Loucy (cell line): ENCODE results near the gene ZNF148.

Experiments used
- H2AFZ ChIP-seq: fragments of 200-600 bp; sonication (generic); 2 replicates; pipeline ENCODE4 v1.6.0; 2016; ENCODE audit warnings: antibody characterized with exemption, mild to moderate bottlenecking, low read length, moderate library complexity
- H3F3A ChIP-seq: fragments of 200-600 bp; 2 replicates; pipeline ENCODE4 v1.6.0; 2016; ENCODE audit warnings: antibody characterized with exemption, low read depth, mild to moderate bottlenecking
- H3K27me3 ChIP-seq: fragments of 200-600 bp; sonication (generic); 2 replicates; pipeline ENCODE4 v1.6.1; 2014; ENCODE audit warnings: low read length, mild to moderate bottlenecking; ENCODE audit not compliant: insufficient read depth, poor library complexity, severe bottlenecking
- H3K36me3 ChIP-seq: fragments of 200-600 bp; sonication (generic); 2 replicates; pipeline ENCODE4 v1.6.1; 2016; ENCODE audit warnings: low read length; ENCODE audit not compliant: insufficient read depth
- H3K4me1 ChIP-seq: fragments of 200-600 bp; sonication (generic); 2 replicates; pipeline ENCODE4 v1.5.1; 2014; ENCODE audit warnings: low read length, mild to moderate bottlenecking; ENCODE audit not compliant: insufficient read depth, poor library complexity, severe bottlenecking
- H3K4me2 ChIP-seq: fragments of 200-600 bp; sonication (generic); 2 replicates; pipeline ENCODE4 v1.6.0; 2014; ENCODE audit warnings: antibody characterized with exemption, low read length, low read depth, mild to moderate bottlenecking; ENCODE audit not compliant: poor library complexity, severe bottlenecking
- H3K4me3 ChIP-seq: fragments of 200-600 bp; sonication (generic); 2 replicates; pipeline ENCODE4 v1.5.1; 2014; ENCODE audit warnings: low read length, mild to moderate bottlenecking, mixed read lengths; ENCODE audit not compliant: poor library complexity, severe bottlenecking
- H3K79me2 ChIP-seq: fragments of 200-600 bp; sonication (generic); 2 replicates; pipeline ENCODE4 v1.6.1; 2014; ENCODE audit warnings: low read length; ENCODE audit not compliant: insufficient read depth
- H3K9ac ChIP-seq: fragments of 200-600 bp; sonication (generic); 2 replicates; pipeline ENCODE4 v1.6.0; 2014; ENCODE audit warnings: mild to moderate bottlenecking, low read depth, low read length, moderate library complexity; ENCODE audit not compliant: poor library complexity, severe bottlenecking
- H3K9me2 ChIP-seq: fragments of 200-600 bp; sonication (generic); replicated peaks from 2 replicates; pipeline ENCODE4 v1.6.1; 2016; ENCODE audit warnings: low read depth, low read length, mixed read lengths
- H3K9me3 ChIP-seq: fragments of 200-600 bp; sonication (generic); 2 replicates; pipeline ENCODE4 v1.6.1; 2014; ENCODE audit warnings: mild to moderate bottlenecking, antibody characterized with exemption, low read length, low read depth; ENCODE audit not compliant: insufficient read depth
- H4K20me1 ChIP-seq: fragments of 200-600 bp; sonication (generic); 2 replicates; pipeline ENCODE4 v1.6.0; 2014; ENCODE audit warnings: antibody characterized with exemption, low read length, mild to moderate bottlenecking; ENCODE audit not compliant: insufficient read depth, poor library complexity, severe bottlenecking
- CTCF ChIP-seq: fragments of 200-600 bp; sonication (generic); conservative IDR thresholded peaks from 2 replicates; pipeline ENCODE4 v1.5.1; 2014; ENCODE audit warnings: mild to moderate bottlenecking, antibody characterized with exemption, low read length
- EZH2phosphoT487 ChIP-seq: fragments of 200-600 bp; IDR thresholded peaks from 2 replicates; pipeline ENCODE4 v1.6.1; 2018; ENCODE audit warnings: antibody characterized with exemption, mild to moderate bottlenecking, moderate library complexity, borderline replicate concordance

Gene ZNF148

GRCh38 chr3:125206934-125207333 is 168.2 kb downstream of the ZNF148 start:
- no peaks in the 10 kb centered on the region for H3F3A ChIP-seq
- no peak for TF ChIP-seq CTCF
- TF ChIP-seq EZH2phosphoT487, result no peak
- no peaks in the 10 kb centered on the region for H3K36me3 ChIP-seq
- H3K27me3 ChIP-seq, result no peaks in the 10 kb centered on the region
- no peaks in the 10 kb centered on the region for H3K4me1 ChIP-seq
- H2AFZ ChIP-seq, result no peak overlapping the region
- H3K79me2 ChIP-seq, result no peaks in the 10 kb centered on the region
- H3K9me2 ChIP-seq, result no peaks in the 10 kb centered on the region
- H3K4me3 ChIP-seq, result no peak overlapping the region
- H3K9me3 ChIP-seq, result no peaks in the 10 kb centered on the region; the same call in 1 of the 2 replicates
- no peaks in the 10 kb centered on the region for H4K20me1 ChIP-seq
- no peak overlapping the region for H3K4me2 ChIP-seq
- no peak overlapping the region for H3K9ac ChIP-seq

- H2AFZ ChIP-seq, result no peak overlapping the region
- H3F3A ChIP-seq, result no peaks in the 10 kb centered on the region
- TF ChIP-seq CTCF (no peak), EZH2phosphoT487 (no peak)
- no peak overlapping the region for H3K4me3 ChIP-seq
- H3K36me3 ChIP-seq, result no peaks in the 10 kb centered on the region
- no peaks in the 10 kb centered on the region for H3K4me1 ChIP-seq
- no peak overlapping the region for H3K4me2 ChIP-seq
- no peaks in the 10 kb centered on the region; the same call in 1 of the 2 replicates for H3K9me3 ChIP-seq
- no peaks in the 10 kb centered on the region for H3K79me2 ChIP-seq
- no peaks in the 10 kb centered on the region for H3K27me3 ChIP-seq
- H3K9ac ChIP-seq, result no peak overlapping the region
- no peaks in the 10 kb centered on the region for H3K9me2 ChIP-seq
- no peaks in the 10 kb centered on the region for H4K20me1 ChIP-seq
These were observed 171.4 kb downstream of the ZNF148 start for GRCh38 chr3:125203731-125204130.

- TF ChIP-seq EZH2phosphoT487 (no peak), CTCF (peak; percentile 47)
- H3F3A ChIP-seq, result no peaks in the 10 kb centered on the region
- H3K79me2 ChIP-seq, result no peaks in the 10 kb centered on the region
These were observed 172.9 kb downstream of the ZNF148 start for GRCh38 chr3:125202197-125202596.

More at GRCh38 chr3:125202197-125202596, 172.9 kb downstream of the ZNF148 start:
- no peak overlapping the region for H3K4me3 ChIP-seq
- H3K9me3 ChIP-seq, result no peaks in the 10 kb centered on the region; the same call in 1 of the 2 replicates
- no peaks in the 10 kb centered on the region for H3K9me2 ChIP-seq
- no peak overlapping the region for H3K9ac ChIP-seq
- H3K36me3 ChIP-seq, result no peaks in the 10 kb centered on the region
- H3K4me1 ChIP-seq, result no peaks in the 10 kb centered on the region
- H4K20me1 ChIP-seq, result no peaks in the 10 kb centered on the region
- no peak overlapping the region for H3K4me2 ChIP-seq
- H2AFZ ChIP-seq, result no peak overlapping the region
- no peaks in the 10 kb centered on the region for H3K27me3 ChIP-seq
